NCI-H2081 (cell line): ENCODE results near the gene TAS1R3.

Experiments used
- DNase-seq, 2 experiments: peaks; one replicate each; lab custom pipeline; 2025; lab: John Stamatoyannopoulos, UW

TAS1R3 gene

DNA sequence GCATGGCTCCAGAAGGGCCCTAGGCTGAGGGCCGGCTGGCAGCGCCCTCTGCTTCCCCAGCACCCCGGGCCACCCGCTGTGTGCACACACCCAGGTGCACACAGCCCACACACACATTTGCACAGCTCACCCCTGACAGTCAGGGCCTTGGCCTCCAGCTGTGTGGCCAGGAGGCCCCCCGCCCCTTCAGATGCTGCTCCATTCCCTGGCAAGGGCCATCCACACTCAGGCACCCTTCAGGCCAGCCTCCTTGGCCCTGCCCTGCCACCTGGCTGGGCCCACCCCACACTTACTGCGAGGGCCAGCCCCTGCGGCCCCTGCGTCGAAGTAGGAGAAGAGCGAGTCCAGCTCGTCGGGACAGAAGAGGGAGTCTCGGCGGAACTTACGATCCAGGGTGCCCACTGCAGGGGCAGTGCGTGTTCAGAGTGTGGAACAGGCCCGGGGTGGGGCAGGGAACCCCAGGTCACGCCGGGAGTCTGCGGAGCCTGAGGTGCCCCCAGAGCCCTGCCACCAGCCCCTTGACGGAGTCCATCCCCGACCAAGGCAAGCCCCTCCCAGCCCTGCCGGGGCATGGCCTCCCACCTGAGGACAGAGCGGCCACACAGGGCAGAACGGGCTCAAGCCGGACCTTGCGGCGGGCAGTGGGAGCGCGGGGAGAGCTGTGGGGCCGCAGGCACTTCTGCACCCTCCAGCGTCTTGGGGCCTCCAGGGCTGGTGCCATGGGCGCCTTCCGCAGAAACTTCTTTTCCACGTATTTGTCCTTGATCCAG is 35.7 kb upstream of the TAS1R3 start:
- no peak for DNase-seq

DNA sequence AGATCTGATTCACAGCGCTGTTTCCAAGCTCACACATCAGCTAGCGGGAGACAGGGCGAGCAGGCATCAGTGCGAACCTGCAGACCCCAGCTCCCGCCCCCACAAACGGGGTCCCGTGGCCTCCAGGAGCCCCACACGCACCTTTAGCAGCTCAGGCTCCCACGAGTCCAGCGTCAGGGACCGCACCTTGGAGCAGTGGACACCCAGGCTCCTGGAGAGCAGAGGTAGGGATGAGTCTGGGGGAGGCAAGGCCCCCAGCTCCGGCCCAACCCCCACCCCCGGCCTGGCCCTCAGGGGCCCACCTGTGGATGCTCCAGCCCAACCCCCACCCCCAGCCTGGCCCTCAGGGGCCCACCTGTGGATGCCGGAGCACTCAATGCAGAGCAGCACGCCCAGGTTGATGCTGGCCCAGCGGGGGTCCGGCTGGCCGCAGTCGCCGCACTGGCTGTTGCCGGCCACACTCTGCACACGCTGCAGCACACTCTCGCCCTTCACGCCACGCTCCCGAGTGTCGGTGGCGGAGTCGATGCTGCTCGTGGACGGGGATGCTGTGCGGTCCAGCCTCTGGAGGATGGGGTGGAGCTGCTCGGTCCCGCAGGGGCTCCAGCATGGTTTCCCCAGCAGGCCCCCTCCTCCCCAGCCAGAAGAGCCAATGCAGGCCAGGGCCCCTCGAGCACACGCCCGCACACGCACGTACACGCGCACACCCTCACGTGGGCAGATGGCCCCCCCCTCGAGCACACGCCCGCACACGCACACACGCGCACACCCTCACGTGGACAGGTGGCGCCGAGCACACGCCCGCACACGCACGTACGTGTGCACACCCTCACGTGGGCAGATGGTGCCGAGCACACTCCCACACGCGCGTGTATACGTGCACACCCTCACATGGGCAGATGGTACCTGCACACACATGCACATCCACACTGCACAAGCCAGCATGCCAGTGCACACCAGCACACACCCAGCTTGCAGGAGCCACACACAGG is 34.7 kb upstream of the TAS1R3 start:
- no peak for DNase-seq

DNA sequence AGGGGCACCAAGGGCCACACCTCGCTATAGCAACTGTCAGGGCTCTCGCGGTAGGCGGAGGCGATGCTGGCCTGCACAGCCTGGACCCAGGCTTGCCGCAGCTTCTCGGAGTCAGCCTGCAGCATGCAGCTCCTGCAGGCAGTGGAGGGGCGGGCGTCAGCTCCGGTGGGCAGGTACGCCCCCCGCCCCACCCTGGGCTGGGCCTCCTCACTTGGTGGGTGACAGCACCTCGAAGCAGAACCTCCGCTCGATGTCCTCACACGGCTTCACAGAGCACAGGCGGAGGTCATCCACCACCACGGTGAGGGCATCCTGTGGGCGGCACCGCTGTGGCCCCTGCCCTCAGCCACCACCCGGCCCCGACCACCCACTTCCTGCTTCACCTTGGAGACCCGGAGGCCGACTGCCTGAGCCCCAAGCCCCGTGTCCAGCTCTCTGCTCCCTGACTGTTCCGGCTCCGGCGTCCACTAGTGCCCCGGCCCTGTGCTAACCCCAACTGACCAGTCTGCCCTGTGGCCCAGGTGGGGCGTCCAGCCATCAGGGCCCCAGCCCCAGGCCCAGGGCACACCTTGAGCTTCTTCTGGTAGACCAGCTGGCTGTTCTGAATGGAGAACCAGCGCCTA is 33.2 kb upstream of the TAS1R3 start:
- DNase-seq = no peak

DNA sequence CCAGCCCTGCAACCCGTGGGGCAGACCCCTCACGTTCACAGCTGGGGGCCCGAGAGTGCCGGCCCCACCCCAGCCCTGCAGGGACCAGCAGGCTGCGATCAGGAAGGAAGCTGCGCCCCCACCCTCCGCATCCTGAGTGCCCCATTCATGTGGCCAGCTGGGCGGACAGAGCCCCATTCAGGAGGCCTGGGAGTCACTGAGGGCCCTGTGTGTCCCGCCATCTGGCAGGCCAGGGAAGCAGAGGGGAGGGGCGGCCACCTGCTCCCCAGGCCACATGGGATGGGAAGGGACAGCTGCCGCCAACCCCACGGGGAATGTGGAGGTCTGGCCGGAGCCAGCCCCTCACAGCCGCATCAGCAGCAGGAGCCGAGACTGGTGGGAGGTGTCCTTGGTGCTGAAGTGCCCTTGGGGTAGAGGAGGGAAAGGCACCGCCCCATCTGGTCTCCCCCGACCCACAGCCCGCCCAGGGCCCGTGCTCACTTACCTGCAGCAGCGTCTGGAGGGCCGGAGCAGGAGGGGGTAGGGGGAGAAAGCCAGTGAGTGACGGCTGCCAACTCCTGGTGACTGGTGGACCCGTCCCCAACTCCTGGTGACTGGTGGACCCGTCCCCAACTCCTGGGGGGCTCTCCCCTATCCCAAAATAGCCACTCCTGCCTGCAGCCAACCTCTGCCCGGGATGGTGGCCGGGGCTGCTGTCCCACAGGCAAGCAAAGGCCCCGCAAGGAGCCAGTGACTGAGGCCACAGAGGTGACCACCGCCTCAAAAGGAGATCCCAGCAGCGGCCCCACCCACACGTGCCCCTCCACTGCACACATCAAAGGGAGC is 32.0 kb upstream of the TAS1R3 start:
- no peak for DNase-seq

DNA sequence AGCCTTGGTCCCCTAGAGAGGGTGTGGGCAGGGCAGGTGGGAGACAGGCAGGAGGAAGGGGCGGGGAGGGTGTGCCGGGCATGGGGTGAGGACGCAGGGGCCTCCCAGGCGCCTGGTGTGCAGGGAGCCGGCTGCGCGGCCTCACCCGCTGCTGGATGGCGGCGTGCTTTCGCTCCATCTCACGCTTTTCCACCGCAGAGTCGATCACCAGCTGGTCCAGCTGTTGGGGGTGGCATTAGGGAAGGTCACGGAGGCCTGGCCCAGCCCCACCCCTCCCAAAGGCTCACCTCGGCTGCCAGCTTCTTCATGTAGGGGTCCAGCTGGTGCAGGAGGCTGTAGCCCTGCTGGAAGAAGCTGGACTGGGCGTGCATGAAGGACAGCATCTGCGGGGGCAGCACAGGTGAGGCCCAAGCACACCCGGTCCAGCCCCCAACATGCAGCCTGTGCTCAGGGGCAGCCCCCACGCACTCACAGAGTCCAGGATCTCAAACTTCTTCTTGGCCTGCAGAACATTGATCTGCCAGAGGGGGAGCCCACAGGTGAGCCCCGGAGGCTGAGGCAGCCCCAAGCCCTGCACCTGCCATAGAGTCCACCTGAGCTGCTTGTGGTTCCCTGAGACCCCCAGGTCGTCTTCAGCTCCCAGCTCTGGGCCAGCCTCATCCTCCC is 31.3 kb upstream of the TAS1R3 start:
- peak in 1 of 2 experiments; percentile 26 for DNase-seq

DNA sequence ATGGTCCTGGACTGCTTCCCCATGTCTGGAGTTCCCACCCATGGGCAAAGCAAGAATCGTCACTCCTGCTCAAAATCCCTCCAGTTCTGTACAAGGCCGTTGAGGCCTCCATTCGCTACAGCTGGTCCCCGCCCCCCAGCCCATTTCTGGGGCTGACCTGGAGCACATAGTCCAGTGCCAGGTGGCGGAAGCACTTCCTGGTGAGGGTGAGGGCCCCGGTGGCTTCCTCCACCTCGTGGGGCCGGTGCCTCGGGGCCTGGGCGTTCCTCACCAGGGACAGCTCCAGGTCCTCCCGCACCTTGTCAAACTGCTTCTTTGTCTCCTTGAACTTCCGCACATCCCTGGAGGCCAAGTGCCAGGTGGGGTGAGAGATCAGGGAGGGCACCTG is 30.7 kb upstream of the TAS1R3 start:
- no peak for DNase-seq

DNA sequence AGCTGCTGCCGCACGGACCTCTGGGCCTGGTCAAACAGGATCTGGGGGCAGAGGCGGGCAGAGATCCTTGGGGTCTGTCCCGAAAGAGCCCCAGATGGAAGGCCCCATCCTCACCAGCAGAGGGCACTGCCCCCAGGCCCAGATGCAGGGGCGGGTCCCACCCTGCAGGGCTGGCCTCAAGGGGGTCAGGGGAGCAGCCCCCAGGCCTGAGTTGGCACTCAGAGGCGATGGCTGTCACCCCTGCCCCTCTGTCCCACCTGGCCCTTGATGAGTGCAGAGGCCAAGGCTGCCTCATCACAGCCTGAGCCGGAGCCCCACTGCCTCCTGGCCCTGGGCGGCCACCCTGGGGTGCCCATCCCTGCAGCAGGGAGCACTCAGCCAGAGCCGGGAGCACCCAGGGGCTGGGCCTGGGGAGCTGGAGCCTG is 29.1 kb upstream of the TAS1R3 start:
- DNase-seq = no peak

DNA sequence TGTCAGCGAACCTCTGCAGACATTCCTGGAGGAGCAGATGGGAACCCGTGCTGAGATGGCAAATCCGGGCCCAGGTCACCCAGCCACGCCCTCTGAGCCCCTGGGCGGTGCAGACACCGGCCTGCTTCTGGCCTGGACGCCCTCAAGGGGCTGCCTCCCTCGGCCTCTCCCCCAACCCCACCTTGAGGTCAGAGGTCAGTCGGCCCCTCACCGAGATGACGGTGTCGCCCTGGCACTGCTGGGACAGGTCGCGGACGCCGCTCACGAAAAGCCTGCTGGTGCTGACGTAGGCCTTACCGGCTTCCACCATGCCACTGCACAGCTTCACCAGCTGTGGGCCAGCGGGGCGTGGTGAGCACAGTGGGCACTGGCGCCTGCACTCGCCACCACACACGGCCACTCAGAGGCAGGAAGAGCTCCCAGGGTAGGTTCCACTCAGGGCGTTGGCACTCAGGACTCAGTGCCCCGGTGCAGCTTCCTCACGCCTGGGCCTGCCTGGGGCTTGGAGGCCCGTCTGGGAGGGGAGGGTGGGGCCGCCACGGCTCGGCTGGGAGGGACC is 28.1 kb upstream of the TAS1R3 start:
- no peak for DNase-seq

DNA sequence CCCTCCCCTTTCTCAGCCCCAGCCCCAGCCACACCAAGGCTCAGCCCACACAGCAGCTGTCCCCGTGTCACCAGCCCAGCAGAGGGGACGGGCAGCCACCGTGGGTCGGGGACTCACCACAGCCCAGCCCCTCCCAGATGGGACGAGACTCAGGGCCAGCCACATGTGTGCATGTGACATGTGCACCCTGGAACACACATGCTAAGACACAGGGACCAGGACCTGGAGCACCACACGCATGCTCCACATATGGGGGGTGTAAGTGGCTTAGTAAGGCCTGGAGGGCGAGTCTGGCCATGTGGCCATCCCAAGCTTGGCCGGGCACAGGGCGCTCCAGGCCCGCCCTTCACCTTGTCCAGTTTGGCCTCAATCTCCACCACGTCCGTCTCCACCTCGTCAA is 27.3 kb upstream of the TAS1R3 start:
- no peak for DNase-seq

DNA sequence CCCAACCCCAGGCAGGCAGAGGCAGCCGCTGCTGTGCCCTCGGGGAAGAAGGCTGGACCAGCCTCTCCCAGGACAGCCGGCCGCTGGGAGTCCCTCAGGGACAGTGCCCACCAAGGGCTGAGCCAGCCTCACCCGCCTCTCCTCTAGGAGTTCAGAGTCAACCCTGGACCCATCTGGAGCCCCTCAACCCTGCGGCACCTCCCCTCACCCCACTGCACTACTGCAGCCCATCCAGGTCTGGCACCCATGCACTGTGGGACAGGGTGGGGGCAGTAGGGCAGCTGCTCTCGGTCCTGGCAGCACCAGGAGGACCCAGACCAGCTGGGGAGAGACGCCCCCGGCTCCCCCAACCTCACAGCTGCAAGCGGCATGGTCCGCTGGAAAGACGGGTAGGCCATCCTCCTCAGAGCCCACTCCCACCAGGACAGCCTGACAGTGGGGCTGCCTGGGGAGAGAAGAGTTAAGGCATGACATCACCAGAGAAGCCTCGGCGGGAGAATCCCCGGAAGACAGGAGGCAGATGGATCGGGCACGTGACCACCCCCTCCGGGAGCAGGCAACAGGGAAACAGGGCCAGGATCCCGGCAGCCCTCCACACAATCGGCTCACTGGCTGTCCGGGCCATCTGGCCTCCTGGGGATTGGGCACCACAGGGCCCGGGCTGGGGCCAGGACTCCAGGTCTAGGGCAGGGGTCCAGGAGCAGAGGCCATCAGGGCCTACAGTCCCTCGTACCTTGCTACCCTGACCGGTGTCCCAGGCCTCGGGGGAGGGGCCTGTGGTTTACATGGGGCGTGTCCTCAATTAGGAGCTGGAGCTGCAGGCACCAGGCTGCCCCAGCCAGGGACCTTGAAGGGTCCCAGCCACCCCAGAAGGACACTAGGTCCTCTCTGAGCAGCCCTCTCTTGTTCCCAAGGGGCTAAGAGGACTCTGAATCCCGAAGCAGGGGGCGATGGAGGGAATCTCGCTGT is 26.5 kb upstream of the TAS1R3 start:
- DNase-seq = peak; percentile 60 to 74

DNA sequence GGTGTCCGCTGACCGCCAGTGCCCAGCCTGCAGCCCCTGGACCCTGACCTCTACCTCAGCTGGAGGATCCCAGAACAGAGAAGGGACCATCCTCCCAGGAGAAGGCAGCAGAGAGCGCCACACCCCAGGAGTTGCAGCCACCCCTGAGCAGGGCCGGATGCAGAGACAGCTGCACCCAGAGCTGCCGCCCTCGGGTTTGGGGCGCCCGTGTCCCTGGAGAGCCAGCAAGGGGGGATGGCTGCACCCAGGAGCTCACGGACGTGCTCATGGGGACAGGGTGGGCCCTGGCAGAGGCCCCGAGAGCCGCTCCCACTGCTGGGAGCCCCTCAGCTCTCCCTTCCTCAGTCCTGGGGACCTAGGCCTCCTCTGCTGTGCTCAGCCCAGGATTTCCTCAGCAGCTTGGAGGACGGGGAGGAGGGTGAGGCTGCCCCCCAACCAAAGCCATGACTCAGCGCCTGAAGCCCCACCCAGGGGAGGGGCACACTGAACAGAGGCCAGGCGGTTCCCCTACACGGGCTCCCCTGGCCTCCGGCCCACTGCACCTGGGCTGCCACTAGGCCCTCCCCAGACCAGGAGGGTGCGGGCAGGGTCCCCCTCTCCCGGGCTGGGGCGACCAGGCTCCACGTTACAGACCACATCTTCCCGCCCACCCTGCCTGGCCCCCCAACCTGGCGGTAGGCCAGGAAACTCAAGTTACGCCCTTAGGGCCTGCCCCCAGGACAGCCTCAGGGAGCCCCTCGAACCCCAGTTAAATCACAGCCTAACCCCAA is 25.6 kb upstream of the TAS1R3 start:
- peak in 1 of 2 experiments; percentile 53 for DNase-seq

DNA sequence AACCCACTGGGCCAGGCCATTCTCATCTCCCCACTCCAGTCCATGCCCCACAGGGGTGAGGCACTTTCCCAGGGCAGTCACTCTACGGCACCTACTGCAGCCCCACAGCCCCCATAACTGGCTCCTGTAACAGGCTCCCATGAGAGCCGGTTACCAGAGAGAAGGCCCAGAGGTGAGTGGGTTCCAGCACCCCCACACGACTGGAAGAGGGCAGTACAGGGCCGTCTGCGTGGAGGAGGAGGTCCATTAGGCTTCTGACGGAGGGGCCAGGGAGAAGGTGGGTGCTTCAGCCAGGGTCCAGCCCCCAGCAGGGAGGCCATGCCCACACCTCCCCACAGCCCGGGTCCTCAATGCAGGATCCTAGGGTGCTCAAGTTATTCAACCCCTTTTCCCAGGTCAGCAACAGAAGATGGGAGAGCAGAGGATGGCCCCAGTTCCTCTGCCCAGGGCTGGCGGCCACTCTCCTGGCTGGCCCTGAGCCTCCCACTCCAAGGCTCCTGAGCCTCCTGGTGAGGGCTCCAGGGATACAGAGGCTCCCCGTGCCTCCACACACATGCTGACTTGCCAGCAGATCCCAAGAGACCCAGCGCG is 24.9 kb upstream of the TAS1R3 start:
- peak in 1 of 2 experiments; percentile 32 for DNase-seq

DNA sequence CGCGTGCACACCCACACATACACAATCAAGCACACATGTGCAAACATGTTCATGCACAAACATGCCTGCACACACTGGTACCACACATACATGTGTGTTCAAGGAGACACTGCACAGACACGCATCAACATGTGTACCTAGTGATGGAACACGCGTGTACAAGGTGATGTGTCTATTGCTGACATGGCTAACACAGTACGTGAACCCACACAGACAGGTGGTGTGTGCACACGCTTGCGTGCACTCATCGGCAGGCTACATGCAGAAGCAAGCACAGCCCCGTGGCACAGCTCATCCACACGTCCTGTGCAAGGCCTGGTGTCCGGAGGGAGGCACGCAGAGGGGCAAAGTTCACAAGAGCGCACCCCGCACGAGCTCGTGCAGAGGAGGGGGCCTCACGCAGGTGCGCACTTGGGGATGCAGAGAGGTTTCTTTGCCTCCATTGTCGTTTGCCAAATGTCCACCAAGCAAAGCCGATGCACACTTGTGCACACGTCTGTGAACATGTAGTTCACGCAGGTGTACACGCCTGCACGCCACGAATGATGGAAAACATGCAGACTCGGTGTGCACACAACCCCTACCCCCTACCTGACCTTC is 24.3 kb upstream of the TAS1R3 start:
- DNase-seq = no peak

DNA sequence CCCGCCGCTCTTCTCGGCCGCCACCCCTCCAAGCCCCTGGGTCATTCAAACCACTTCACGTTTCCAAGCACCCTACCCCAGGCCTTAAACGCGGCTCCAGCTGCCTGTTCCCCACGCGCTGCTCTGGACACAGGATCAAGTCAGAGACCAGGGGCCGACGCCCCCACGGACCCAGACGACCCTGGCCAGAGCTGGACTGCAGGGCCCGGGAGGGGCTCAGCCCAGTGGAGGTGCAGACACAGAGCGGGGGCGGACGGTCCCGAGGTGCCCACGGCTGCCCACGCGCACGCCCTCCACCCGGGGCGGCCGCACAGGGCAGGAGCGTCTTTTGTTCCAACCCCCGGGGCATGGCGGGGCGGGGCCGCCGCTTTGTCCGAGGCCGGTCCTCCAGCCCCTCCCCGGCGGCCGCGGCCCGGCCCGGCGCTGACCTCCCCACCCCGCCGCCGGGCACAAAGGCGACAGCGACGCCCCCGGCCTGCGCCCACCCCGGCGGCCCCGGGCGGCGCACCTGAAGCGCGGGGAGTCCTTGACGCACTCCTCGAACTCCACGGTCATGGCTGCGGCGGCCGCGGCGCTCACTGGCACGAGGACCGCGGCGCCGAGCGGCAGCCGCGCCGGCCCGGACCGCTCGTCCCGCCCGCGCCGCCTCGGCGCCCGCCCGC is 23.7 kb upstream of the TAS1R3 start:
- no peak for DNase-seq

DNA sequence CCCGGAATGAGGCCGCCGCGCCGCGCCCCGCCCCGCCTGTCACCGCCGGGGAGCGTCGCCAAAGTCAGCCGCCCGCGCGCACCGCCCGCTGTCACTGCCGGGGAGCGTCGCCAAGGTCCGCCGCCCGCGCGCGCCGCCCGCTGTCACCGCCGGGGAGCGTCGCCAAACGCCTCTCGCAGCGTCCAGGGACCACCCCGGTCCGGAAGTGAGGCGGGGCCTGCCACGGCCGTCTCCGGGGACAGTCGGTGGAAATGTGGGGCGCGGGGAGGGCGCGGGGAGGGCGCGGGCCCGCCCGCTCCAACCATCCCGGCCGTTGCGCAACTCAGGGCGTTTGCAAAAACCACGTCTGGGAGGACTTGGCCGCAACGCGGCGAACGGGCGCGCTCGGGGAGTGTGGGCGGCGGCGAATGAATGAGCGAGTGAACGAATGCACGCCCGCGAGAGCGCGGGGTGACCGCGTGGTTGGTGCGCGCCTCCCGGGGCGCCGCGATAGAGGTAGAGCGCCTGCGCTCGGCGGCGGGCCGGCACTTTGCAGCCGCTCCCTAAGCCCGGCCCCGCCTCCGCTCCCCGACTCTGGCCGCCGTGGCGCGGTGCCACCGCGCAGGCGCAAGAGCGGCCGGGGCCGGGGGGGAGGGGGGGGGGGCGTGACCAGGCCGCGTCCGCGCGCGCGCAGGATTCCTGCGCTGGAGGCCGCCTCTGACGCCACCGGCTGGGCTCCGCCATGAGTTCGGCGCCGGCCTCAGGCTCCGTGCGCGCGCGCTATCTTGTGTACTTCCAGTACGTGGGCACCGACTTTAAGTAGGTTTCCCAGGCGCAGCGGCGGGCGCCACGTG is 22.9 kb upstream of the TAS1R3 start, which contains the start of the genes ACAP3 and PUSL1:
ACAP3 (minus strand) TSS at position 8 of the 833 bp plus-strand sequence. CDS start 115 bp downstream, outside the sequence.
PUSL1 (plus strand) TSS at position 675 of the 833 bp plus-strand sequence; CDS start at position 722, 47 bp downstream.
- DNase-seq = peak; percentile 89 to 93

DNA sequence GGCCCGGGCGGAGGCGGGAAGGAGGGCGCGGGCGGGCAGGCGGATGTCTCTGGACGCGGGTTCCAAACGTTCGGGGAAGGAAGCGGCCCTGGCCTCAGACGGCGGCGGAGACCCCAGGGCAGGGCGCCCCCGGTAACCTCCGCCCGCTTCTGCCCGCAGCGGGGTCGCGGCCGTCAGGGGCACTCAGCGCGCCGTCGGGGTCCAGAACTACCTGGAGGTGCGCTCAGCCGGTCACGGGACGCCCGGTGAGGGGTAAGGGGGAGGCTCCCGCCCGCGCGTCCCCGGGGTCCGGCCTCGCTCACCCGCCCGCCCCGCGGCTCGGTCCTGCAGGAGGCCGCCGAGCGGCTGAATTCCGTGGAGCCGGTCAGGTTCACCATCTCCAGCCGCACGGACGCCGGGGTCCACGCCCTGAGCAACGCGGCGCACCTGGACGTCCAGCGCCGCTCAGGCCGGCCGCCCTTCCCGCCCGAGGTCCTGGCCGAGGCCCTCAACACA is 22.3 kb upstream of the TAS1R3 start:
- no peak for DNase-seq
